Measurements from ENCODE around the gene IL20. TPM values are rescaled to one million over a fixed set of nuclear protein-coding genes. Genes with fewer than 3 reads are reported as not detected.

Gene IL20
- total RNA-seq, 1 experiment from 2014 or later: 0.53 TPM

DNA sequence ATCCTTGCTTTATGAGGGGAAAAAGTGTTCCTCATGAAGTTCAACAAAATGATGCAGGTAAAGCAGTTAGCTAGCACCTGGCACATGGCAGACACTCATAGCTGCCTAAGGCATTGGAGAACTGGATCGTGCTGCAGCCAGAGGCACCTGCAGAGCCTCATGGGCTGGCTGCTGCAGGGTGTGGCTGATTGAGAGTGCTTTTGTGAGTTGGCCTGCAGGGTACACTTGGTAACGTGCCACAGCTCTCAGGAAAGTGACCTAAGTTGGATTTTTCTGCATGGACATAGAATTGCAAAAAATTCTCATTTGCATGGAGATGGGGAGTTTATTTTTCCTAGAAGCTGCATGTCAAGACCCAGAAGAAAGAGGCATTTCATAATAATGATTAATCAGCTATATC is 31.6 kb upstream of the IL20 start:
- Histone ChIP-seq H3K9me3 (replicated peaks) (no peaks in the 10 kb centered on the region), H3K4me1 (replicated peaks) (peaks cover 30% of the 10 kb centered on the region), H3K36me3 (0 out of 2 replicates have a peak, but pooled peaks cover 2% of the 10 kb centered on the region), H3K27me3 (replicated peaks) (no peaks in the 10 kb centered on the region), H3K4me3 (no peak overlapping the region), H3K27ac (no peak overlapping the region)
- no peak for DNase-seq (ENCODE audit: low read depth in 1 of 2, low spot score in 2 of 2)

GRCh38 chr1:206834217-206834616 is 31.2 kb upstream of the IL20 start:
- no peak for DNase-seq (ENCODE audit: low read depth in 1 of 2, low spot score in 2 of 2)
- Histone ChIP-seq H3K27me3 (replicated peaks) (no peaks in the 10 kb centered on the region), H3K9me3 (replicated peaks) (no peaks in the 10 kb centered on the region), H3K4me3 (no peak overlapping the region), H3K36me3 (0 out of 2 replicates have a peak, but pooled peaks cover 2% of the 10 kb centered on the region), H3K4me1 (replicated peaks) (peaks cover 35% of the 10 kb centered on the region), H3K27ac (no peak overlapping the region)

- Histone ChIP-seq H3K27me3 (replicated peaks) (no peaks in the 10 kb centered on the region), H3K27ac (no peak overlapping the region), H3K4me1 (replicated peaks) (peaks cover 39% of the 10 kb centered on the region), H3K9me3 (replicated peaks) (no peaks in the 10 kb centered on the region), H3K36me3 (0 out of 2 replicates have a peak, but pooled peaks cover 2% of the 10 kb centered on the region), H3K4me3 (no peak overlapping the region)
- no peak for DNase-seq (ENCODE audit: low read depth in 1 of 2, low spot score in 2 of 2)
These were observed 30.7 kb upstream of the IL20 start for GRCh38 chr1:206834711-206835110.

- DNase-seq (ENCODE audit: low read depth in 1 of 2, low spot score in 2 of 2): no peak
- H3K4me3 ChIP-seq: no peak overlapping the region
These were observed 30.2 kb upstream of the IL20 start for GRCh38 chr1:206835186-206835585.

GRCh38 chr1:206836111-206836510 is 29.3 kb upstream of the IL20 start:
- no peak for DNase-seq (ENCODE audit: low read depth in 1 of 2, low spot score in 2 of 2)
- H3K4me1 ChIP-seq (replicated peaks): peaks cover 46% of the 10 kb centered on the region
- no peaks in the 10 kb centered on the region for H3K9me3 ChIP-seq (replicated peaks)
- no peaks in the 10 kb centered on the region for H3K27me3 ChIP-seq (replicated peaks)
- 0 out of 2 replicates have a peak, but pooled peaks cover 2% of the 10 kb centered on the region for H3K36me3 ChIP-seq
- no peak overlapping the region for H3K27ac ChIP-seq
- no peak overlapping the region for H3K4me3 ChIP-seq

More at GRCh38 chr1:206835186-206835585, 30.2 kb upstream of the IL20 start:
- peaks cover 44% of the 10 kb centered on the region for H3K4me1 ChIP-seq (replicated peaks)
- no peaks in the 10 kb centered on the region for H3K9me3 ChIP-seq (replicated peaks)
- no peaks in the 10 kb centered on the region for H3K27me3 ChIP-seq (replicated peaks)
- 0 out of 2 replicates have a peak, but pooled peaks cover 2% of the 10 kb centered on the region for H3K36me3 ChIP-seq
- H3K27ac ChIP-seq: no peak overlapping the region

DNA sequence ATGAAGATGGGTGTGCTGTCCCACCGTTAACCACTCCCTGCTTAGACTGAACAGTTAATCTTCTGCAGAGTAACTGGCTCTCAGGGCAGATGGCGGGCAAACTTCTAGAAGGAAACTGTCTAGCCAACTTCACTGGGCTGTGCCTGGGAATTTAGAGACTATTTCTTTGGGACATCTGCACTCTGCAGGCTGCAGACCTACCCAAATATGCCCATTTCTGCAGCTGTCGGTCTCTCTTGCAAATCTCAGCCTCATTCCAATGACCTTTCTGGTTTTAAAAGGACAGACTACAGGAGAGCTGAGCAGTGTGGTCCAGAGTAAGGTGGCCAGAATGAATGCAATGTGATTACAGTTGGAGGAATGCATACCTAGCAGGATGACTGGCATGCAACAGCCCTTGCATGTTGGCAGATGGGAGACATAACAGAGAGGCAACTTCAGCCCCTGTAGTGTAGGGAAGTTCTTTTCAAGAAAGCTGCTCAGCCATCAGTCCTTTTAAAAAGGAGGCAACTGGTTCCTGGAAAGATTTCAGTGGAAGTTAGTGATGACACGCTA is 26.3 kb upstream of the IL20 start:
- DNase-seq (ENCODE audit: low read depth in 1 of 2, low spot score in 2 of 2): peak in 1 of 2 experiments; percentile 33
- peak overlapping the region; percentile 19; the same call in 1 of the 2 replicates for H3K27ac ChIP-seq
- no peaks in the 10 kb centered on the region for H3K9me3 ChIP-seq (replicated peaks)
- no peaks in the 10 kb centered on the region for H3K36me3 ChIP-seq
- H3K4me1 ChIP-seq (replicated peaks): peaks cover 46% of the 10 kb centered on the region
- no peak overlapping the region for H3K4me3 ChIP-seq
- H3K27me3 ChIP-seq (replicated peaks): no peaks in the 10 kb centered on the region

- peaks cover 42% of the 10 kb centered on the region for H3K4me1 ChIP-seq (replicated peaks)
- H3K9me3 ChIP-seq (replicated peaks): no peaks in the 10 kb centered on the region
- no peak overlapping the region for H3K4me3 ChIP-seq
- no peaks in the 10 kb centered on the region for H3K36me3 ChIP-seq
- peak overlapping the region; percentile 35 for H3K27ac ChIP-seq
- DNase-seq (ENCODE audit: low read depth in 1 of 2, low spot score in 2 of 2): peak; percentile 70 to 81
- H3K27me3 ChIP-seq (replicated peaks): no peaks in the 10 kb centered on the region
These were observed 25.6 kb upstream of the IL20 start for GRCh38 chr1:206839857-206840256.

GRCh38 chr1:206841609-206842323 is 23.7 kb upstream of the IL20 start:
- H3K4me3 ChIP-seq: no peak overlapping the region
- H3K27ac ChIP-seq: no peak overlapping the region
- H3K9me3 ChIP-seq (replicated peaks): no peaks in the 10 kb centered on the region
- H3K4me1 ChIP-seq (replicated peaks): peaks cover 30% of the 10 kb centered on the region
- H3K27me3 ChIP-seq (replicated peaks): no peaks in the 10 kb centered on the region
- H3K36me3 ChIP-seq: no peaks in the 10 kb centered on the region
- DNase-seq (ENCODE audit: low read depth in 1 of 2, low spot score in 2 of 2): no peak

DNA sequence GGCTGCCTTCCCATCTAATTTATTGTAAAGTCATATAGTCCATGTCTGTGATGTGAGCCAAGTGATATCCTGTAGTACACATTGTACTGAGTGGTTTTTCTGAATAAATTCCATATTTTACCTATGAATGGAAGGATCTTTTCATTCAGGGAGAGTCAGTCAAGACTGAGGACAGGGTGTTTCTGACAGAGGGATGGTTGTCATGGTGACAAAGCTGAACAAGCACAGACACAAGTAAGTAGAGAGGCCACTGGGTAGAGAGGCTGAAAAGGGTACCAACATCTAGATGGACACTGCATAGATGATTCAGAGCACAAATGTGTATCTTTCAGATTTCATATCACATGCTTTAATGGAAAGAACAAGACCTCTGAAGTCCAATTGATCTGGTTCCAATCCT is 22.6 kb upstream of the IL20 start:
- no peak for DNase-seq (ENCODE audit: low read depth in 1 of 2, low spot score in 2 of 2)

GRCh38 chr1:206843626-206844025 is 21.8 kb upstream of the IL20 start:
- H3K27me3 ChIP-seq (replicated peaks): no peaks in the 10 kb centered on the region
- H3K4me3 ChIP-seq: no peak overlapping the region
- no peak for DNase-seq (ENCODE audit: low read depth in 1 of 2, low spot score in 2 of 2)
- no peaks in the 10 kb centered on the region for H3K9me3 ChIP-seq (replicated peaks)
- H3K27ac ChIP-seq: no peak overlapping the region
- no peaks in the 10 kb centered on the region for H3K36me3 ChIP-seq
- H3K4me1 ChIP-seq (replicated peaks): peaks cover 18% of the 10 kb centered on the region

More for the DNA sequence above, 22.6 kb upstream of the IL20 start:
- peaks cover 24% of the 10 kb centered on the region for H3K4me1 ChIP-seq (replicated peaks)
- H3K36me3 ChIP-seq: no peaks in the 10 kb centered on the region
- H3K27me3 ChIP-seq (replicated peaks): no peaks in the 10 kb centered on the region
- no peak overlapping the region for H3K27ac ChIP-seq
- H3K4me3 ChIP-seq: no peak overlapping the region
- no peaks in the 10 kb centered on the region for H3K9me3 ChIP-seq (replicated peaks)

DNA sequence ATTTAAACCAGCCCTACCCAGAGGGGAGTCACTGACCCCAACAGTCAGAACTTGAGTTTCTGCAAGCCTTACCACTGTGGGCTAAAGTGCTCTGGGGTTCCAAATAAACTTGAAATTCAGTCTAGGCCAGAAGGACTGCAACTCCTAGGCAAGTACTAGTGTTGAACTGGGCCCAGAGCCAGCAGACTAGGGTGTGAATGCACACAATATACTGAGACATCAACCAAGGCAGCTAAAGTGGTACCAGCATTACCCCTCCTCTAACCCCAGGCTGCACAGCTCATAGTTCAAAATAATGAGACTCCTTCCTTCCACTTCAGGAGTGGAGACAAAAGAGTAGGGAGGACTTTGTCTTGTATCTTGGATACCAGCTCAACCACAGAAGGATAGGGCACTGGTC is 18.9 kb upstream of the IL20 start:
- no peaks in the 10 kb centered on the region for H3K9me3 ChIP-seq (replicated peaks)
- H3K36me3 ChIP-seq: no peaks in the 10 kb centered on the region
- H3K4me3 ChIP-seq: no peak overlapping the region
- no peaks in the 10 kb centered on the region for H3K4me1 ChIP-seq (replicated peaks)
- peak in 1 of 2 experiments; percentile 18 for DNase-seq (ENCODE audit: low read depth in 1 of 2, low spot score in 2 of 2)
- H3K27me3 ChIP-seq (replicated peaks): no peaks in the 10 kb centered on the region
- no peak overlapping the region for H3K27ac ChIP-seq

DNA sequence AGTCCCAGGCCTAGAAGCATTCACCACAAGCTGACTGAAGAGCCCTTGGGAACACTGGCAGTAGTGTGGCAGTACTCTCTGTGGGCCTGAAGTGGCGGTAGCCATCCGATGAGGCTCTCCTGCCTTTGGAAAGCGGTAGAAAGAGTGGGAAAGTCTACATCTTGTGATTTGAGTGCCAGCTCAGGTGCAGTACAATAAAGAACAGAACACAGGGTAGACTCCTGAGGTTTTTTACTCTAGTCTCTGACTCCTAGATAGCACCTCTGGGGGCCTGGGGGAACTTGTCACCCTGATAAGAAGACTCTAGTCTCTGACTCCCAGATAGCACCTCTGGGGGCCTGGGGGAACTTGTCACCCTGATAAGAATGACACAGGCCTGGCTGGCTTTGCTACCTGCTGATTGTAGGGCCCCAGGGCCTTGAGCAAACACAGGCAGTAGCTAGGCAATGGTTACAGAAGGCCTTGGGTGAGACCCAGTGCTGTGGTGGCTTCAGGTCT is 18.0 kb upstream of the IL20 start:
- Histone ChIP-seq H3K27me3 (replicated peaks) (no peaks in the 10 kb centered on the region), H3K36me3 (no peaks in the 10 kb centered on the region), H3K4me1 (replicated peaks) (no peaks in the 10 kb centered on the region), H3K27ac (no peak overlapping the region), H3K9me3 (replicated peaks) (no peaks in the 10 kb centered on the region), H3K4me3 (no peak overlapping the region)
- DNase-seq (ENCODE audit: low read depth in 1 of 2, low spot score in 2 of 2): no peak

DNA sequence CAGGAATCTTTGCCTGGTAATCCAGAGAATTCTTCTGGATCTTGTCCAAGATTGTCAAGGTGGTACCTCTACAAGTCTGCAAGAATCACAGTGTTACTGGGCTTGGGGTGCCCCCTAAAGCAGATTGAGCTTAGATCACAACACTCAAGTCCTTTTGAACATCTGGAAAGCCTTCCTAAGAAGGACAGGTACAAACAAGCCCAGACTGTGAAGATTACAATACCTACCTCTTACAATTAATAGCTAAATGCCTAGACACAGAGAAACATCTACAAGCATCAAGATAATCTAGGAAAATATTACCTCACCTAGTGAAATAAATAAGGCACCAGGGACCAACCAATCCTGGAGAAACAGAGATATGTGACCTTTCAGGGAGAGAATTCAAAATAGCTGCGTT is 17.5 kb upstream of the IL20 start:
- Histone ChIP-seq H3K27me3 (replicated peaks) (no peaks in the 10 kb centered on the region), H3K36me3 (no peaks in the 10 kb centered on the region), H3K4me3 (no peak overlapping the region), H3K27ac (no peak overlapping the region), H3K9me3 (replicated peaks) (no peaks in the 10 kb centered on the region), H3K4me1 (replicated peaks) (no peaks in the 10 kb centered on the region)
- no peak for DNase-seq (ENCODE audit: low read depth in 1 of 2, low spot score in 2 of 2)

GRCh38 chr1:206850401-206850800 is 15.0 kb upstream of the IL20 start:
- H3K27ac ChIP-seq: no peak overlapping the region
- no peak for DNase-seq (ENCODE audit: low read depth in 1 of 2, low spot score in 2 of 2)
- H3K36me3 ChIP-seq: no peaks in the 10 kb centered on the region
- H3K4me3 ChIP-seq: no peak overlapping the region
- peaks cover 12% of the 10 kb centered on the region for H3K4me1 ChIP-seq (replicated peaks)
- H3K27me3 ChIP-seq (replicated peaks): no peaks in the 10 kb centered on the region
- no peaks in the 10 kb centered on the region for H3K9me3 ChIP-seq (replicated peaks)
